ENCODE data around the gene LRGUK.
"Not testable (repeated sequence)": the region's sequence is repeated elsewhere in the genome, so short reads cannot be mapped to it uniquely, and the experiment has no call there.

The LRGUK gene, protein sequence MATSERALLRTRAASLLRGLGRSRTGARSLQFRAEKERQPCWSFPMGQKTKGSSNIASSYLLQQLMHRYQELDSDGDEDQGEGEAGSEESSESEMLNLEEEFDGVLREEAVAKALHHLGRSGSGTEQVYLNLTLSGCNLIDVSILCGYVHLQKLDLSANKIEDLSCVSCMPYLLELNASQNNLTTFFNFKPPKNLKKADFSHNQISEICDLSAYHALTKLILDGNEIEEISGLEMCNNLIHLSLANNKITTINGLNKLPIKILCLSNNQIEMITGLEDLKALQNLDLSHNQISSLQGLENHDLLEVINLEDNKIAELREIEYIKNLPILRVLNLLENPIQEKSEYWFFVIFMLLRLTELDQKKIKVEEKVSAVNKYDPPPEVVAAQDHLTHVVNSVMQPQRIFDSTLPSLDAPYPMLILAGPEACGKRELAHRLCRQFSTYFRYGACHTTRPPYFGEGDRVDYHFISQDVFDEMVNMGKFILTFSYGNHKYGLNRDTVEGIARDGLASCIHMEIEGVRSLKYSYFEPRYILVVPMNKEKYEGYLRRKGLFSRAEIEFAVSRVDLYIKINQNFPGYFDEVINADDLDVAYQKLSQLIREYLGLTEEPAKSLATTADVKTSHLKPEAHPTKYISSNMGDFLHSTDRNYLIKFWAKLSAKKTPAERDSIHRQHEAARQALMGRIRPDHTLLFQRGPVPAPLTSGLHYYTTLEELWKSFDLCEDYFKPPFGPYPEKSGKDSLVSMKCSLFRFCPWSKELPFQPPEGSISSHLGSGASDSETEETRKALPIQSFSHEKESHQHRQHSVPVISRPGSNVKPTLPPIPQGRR

DNA sequence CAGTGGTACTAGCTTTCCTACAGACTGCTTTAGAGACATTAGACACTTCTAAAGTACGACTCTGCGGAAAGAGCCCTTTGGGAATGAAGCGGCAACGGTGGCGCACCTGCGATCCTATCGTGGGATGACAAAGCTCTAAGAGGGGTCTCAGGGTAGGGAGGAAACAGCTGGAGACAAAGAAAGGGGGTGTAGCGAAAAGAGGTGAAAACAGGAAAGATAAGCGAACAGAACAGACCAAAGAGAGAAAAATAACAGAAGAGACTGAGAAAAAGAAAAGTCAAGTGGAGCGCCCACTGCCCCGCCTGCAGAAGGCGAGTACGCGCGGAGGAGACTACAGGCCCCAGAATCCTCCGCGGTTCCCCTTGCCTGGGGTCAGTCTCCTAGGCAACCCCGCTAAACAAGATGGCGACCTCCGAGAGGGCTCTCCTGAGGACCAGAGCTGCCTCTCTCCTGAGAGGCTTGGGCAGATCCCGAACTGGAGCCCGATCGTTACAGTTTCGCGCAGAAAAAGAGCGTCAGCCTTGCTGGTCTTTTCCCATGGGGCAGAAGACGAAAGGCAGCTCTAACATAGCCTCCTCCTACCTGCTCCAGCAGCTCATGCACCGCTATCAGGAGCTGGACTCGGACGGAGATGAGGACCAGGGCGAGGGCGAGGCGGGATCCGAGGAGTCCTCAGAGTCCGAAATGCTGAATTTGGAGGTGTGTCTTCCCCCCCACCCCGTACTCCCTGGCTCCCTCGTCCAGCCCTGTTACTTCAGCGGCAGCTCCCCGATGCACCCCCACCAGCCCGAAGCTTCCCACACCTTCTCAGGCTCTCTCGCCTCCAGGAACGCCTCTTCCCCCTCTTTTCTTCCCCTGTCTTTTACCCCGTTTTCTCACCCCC, at the start of gene LRGUK:
TSS of gene LRGUK (plus strand) at position 375 of the 883 bp plus-strand sequence. CDS start at position 403, 28 bp downstream.
- DNase-seq (peak; percentile 80), ATAC-seq (peak; percentile 100)

DNA sequence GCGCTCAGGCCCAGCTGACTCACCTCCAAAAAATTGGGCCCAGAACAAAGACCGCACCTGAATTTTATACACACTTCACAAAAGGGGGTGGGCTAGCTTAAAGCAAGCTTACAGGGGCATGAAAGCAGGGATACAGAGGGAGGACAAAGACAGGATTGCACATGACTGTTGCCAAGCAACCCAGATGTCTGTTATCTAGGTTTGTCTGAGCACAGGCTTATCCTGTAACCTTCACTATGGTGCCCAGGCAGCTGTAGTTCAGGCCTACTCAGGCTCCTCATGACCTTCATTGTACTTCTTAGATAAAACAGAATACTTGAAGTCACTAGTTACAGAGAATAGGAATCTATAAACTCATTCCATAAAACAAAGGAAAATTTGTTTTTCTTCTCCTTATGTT, 49.6 kb upstream of the LRGUK start:
- not testable (repeated sequence) for DNase-seq, ATAC-seq

GRCh38 chr7:134078991-134079390, 48.1 kb upstream of the LRGUK start:
- ATAC-seq = no peak

GRCh38 chr7:134081695-134082094, 45.4 kb upstream of the LRGUK start:
- DNase-seq (no peak), ATAC-seq (no peak)

More at GRCh38 chr7:134078991-134079390, 48.1 kb upstream of the LRGUK start:
- no peak for DNase-seq

GRCh38 chr7:134083766-134084487, 43.2 kb upstream of the LRGUK start:
- ATAC-seq (no peak), DNase-seq (no peak)

- ATAC-seq = no peak
- DNase-seq = no peak
These were observed 42.5 kb upstream of the LRGUK start for GRCh38 chr7:134084488-134085144.

- DNase-seq (no peak), ATAC-seq (no peak)
These were observed 41.8 kb upstream of the LRGUK start for GRCh38 chr7:134085311-134085710.

DNA sequence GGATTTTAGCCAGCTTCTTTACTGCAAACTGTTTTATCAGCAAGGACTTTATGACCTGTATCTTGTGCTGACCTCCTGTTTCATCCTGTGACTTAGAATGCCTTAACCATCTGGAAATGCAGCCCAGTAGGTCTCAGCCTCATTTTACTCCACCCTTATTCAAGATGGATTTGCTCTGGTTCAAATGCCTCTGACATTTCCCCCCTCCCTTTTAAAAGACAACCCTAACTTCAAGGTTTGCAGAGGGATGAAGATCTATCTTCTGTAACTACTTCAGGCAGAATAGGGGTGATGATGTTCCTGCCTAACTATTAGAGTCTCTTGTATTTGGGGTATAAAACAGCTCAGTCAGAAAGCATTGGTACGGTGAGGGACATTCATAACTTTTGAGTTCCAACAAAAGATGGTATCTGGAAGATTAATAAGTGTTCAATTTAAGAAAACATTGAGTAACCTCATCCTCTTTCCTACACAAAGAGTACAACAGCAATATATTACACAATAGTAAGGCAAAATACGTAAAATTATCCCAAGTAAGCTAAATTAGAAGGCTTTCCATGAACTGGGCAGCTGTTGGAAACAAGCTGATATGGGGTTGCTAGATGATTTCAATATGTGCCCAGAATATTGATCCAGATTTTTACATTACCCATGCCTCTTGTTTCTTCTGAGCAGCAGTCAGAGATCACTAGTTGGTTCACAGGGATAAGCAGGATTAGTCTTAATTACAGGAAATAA, 40.0 kb upstream of the LRGUK start:
- no peak for ATAC-seq
- no peak for DNase-seq

GRCh38 chr7:134088199-134088598, 38.9 kb upstream of the LRGUK start:
- no peak for DNase-seq
- ATAC-seq = no peak

DNA sequence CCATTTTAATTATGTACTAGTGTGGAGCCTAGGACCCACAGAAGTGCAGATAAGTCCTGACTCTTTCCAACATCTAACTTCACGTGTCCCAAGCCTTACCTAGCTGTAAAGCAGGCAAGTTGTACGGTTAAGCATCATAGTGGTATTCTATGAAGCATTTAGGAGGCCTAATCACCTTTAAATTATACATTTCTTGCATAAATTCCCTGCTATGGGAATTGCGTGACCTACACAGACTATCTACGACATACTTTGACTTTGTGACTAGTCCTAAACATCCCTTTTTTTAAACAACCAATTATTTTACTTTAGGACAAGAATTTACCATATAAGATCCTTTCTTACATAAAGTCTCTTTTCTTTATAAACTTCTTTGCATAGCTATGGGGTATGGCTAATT, 37.7 kb upstream of the LRGUK start:
- ATAC-seq (no peak), DNase-seq (no peak)

- DNase-seq (no peak), ATAC-seq (no peak)
These were observed 29.1 kb upstream of the LRGUK start for GRCh38 chr7:134098072-134098471.

- ATAC-seq = no peak
These were observed 25.4 kb upstream of the LRGUK start for GRCh38 chr7:134101716-134102115.

GRCh38 chr7:134104166-134104565, 23.0 kb upstream of the LRGUK start:
- no peak for ATAC-seq

More at GRCh38 chr7:134101716-134102115, 25.4 kb upstream of the LRGUK start:
- DNase-seq = no peak

DNA sequence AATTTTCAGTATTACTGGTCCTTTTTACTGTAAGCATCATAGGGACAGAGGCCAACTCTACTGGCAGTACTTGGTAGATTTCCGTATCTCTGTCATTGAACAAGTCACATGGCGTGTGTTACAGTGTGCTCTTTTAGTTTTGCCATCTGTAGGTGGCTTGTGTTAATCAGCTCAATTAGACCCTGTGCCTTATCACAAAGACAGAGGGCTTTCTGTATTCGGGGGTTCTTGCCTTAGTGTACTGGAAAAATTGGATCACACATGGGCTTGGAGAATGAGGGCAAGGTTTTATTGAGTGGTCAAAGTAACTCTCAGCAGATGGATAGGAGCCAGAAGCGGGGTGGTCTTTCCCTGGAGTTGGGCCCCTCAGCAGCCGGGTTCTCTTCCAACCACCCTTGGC, 21.3 kb upstream of the LRGUK start:
- no peak for DNase-seq
- no peak for ATAC-seq

More at GRCh38 chr7:134104166-134104565, 23.0 kb upstream of the LRGUK start:
- DNase-seq = no peak

DNA sequence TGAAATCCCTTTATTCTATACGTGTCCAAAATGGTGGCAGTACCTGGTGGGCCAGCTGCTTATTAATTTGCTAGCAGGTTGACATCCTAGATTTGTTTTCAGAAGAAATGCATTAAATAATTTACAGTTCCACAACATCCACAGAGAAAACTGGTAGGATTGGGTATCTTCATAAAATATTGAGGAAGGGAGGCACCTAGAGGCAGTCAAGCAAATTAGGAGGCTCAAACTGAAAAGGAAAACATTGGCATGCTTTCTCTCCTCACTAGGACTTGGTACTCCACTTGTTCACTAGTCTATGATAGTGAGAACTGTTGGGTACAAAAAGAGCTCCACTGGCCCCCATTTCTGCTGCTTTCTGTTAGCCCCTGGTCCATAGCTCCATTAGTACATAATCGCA, 18.3 kb upstream of the LRGUK start:
- no peak for ATAC-seq
- DNase-seq = no peak

DNA sequence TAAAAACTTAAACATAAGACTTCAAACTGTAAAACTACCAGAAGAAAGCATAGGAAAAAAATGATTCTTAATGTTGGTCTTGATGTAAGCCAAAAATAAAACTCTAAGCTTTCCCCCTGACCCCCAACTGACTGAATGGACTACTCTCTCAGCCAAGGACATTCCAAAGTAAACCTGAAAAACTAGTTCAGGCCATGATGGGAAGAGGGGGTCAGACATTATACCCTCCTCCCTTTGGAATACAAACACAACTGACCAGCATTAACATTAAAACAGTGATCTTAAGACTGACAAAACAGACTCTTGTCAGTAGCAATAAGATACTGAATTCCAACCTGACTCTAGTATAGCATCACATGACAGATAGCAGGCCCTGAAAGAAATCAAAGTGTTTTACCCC, 13.5 kb upstream of the LRGUK start:
- DNase-seq (no peak), ATAC-seq (no peak)

- DNase-seq (no peak), ATAC-seq (no peak)
These were observed 12.1 kb upstream of the LRGUK start for GRCh38 chr7:134114992-134115391.

GRCh38 chr7:134120405-134120804, 6.7 kb upstream of the LRGUK start:
- DNase-seq (no peak), ATAC-seq (no peak)

GRCh38 chr7:134121632-134122139, 5.5 kb upstream of the LRGUK start:
- no peak for DNase-seq
- no peak for ATAC-seq

- ATAC-seq (no peak), DNase-seq (no peak)
These were observed 4.2 kb upstream of the LRGUK start for GRCh38 chr7:134122980-134123379.

Measured in stimulated activated naive CD8-positive, alpha-beta T cell treated with anti-CD3 and anti-CD28 coated beads, Interleukin-15, Interleukin-2, amounts not matched to agents 100 U/mL and 50 U/mL, for 24 hours (primary cell).